ENCODE data around the gene IKZF2. TPM values are rescaled to one million over a fixed set of nuclear protein-coding genes. Genes with fewer than 3 reads are reported as not detected.

Gene IKZF2
- total and polyA plus RNA-seq, 10 of the 15 experiments (the other 5 are each of a cell fraction or from before 2014, with no cell fraction given) = 15.2 to 266 (median 87.2) TPM

DNA sequence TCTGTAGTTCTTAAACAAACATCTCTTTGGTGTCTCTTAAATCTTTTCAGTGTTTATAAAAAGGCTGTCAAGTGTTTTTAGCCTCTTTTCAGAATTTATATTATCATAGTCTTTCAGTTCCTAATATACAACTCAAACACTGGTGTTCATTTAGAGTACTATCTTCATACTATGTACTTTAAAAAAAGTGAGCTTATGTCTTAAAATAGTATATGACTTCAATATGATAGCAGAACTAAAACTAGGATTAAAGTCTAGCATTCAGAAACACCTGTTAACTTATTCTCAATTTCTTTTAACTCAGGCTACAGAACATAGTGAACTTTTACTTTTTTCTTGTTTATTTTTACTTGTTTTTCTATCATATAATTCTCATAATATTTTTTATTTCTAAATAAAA lies 14.7 kb upstream of the IKZF2 start (continued):
- TF ChIP-seq SPI1 (IDR thresholded peaks at IDR 0.05; ENCODE audit: borderline replicate concordance, insufficient read depth, low read depth, low read length) (0 out of 2 replicates have a peak, but pooled peaks have one; percentile 17), ETV6 (conservative IDR thresholded peaks at IDR 0.05 in 1 of 2, IDR thresholded peaks at IDR 0.05 in 1 of 2; ENCODE audit: borderline replicate concordance in 1 of 2, low read depth in 1 of 2) (no peak), MTA3 (IDR thresholded peaks at IDR 0.05; ENCODE audit: borderline replicate concordance, low read length) (no peak), PAX8 (IDR thresholded peaks at IDR 0.05) (no peak), SMAD1 (IDR thresholded peaks at IDR 0.05; ENCODE audit: low read depth, partially characterized antibody) (no peak), CBFB (IDR thresholded peaks at IDR 0.05; ENCODE audit: low read depth) (no peak), BACH1 (IDR thresholded peaks at IDR 0.05; ENCODE audit: borderline replicate concordance) (no peak), MEF2A (IDR thresholded peaks at IDR 0.05; ENCODE audit: insufficient read depth, low read depth, low read length) (peak; percentile 97), CREB1 (IDR thresholded peaks at IDR 0.05; ENCODE audit: low read depth) (peak; percentile 30; the same call in 1 of the 2 replicates), GATAD2B (conservative IDR thresholded peaks at IDR 0.05; ENCODE audit: low read depth) (no peak), SMAD5 (IDR thresholded peaks at IDR 0.05; ENCODE audit: low read depth) (no peak), YY1 (IDR thresholded peaks at IDR 0.05; ENCODE audit: low read depth, low read length) (no peak)
- TF ChIP-seq, protein P1, sequence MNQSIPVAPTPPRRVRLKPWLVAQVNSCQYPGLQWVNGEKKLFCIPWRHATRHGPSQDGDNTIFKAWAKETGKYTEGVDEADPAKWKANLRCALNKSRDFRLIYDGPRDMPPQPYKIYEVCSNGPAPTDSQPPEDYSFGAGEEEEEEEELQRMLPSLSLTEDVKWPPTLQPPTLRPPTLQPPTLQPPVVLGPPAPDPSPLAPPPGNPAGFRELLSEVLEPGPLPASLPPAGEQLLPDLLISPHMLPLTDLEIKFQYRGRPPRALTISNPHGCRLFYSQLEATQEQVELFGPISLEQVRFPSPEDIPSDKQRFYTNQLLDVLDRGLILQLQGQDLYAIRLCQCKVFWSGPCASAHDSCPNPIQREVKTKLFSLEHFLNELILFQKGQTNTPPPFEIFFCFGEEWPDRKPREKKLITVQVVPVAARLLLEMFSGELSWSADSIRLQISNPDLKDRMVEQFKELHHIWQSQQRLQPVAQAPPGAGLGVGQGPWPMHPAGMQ (IDR thresholded peaks at IDR 0.05; ENCODE audit: borderline replicate concordance) = no peak
- TF ChIP-seq, protein P2, sequence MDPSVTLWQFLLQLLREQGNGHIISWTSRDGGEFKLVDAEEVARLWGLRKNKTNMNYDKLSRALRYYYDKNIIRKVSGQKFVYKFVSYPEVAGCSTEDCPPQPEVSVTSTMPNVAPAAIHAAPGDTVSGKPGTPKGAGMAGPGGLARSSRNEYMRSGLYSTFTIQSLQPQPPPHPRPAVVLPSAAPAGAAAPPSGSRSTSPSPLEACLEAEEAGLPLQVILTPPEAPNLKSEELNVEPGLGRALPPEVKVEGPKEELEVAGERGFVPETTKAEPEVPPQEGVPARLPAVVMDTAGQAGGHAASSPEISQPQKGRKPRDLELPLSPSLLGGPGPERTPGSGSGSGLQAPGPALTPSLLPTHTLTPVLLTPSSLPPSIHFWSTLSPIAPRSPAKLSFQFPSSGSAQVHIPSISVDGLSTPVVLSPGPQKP (IDR thresholded peaks at IDR 0.05; ENCODE audit: low read depth, low read length) = no peak
- TF ChIP-seq, protein P3, sequence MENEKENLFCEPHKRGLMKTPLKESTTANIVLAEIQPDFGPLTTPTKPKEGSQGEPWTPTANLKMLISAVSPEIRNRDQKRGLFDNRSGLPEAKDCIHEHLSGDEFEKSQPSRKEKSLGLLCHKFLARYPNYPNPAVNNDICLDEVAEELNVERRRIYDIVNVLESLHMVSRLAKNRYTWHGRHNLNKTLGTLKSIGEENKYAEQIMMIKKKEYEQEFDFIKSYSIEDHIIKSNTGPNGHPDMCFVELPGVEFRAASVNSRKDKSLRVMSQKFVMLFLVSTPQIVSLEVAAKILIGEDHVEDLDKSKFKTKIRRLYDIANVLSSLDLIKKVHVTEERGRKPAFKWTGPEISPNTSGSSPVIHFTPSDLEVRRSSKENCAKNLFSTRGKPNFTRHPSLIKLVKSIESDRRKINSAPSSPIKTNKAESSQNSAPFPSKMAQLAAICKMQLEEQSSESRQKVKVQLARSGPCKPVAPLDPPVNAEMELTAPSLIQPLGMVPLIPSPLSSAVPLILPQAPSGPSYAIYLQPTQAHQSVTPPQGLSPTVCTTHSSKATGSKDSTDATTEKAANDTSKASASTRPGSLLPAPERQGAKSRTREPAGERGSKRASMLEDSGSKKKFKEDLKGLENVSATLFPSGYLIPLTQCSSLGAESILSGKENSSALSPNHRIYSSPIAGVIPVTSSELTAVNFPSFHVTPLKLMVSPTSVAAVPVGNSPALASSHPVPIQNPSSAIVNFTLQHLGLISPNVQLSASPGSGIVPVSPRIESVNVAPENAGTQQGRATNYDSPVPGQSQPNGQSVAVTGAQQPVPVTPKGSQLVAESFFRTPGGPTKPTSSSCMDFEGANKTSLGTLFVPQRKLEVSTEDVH (IDR thresholded peaks at IDR 0.05; ENCODE audit: low read depth, partially characterized antibody) = no peak
- TF ChIP-seq, protein P4, sequence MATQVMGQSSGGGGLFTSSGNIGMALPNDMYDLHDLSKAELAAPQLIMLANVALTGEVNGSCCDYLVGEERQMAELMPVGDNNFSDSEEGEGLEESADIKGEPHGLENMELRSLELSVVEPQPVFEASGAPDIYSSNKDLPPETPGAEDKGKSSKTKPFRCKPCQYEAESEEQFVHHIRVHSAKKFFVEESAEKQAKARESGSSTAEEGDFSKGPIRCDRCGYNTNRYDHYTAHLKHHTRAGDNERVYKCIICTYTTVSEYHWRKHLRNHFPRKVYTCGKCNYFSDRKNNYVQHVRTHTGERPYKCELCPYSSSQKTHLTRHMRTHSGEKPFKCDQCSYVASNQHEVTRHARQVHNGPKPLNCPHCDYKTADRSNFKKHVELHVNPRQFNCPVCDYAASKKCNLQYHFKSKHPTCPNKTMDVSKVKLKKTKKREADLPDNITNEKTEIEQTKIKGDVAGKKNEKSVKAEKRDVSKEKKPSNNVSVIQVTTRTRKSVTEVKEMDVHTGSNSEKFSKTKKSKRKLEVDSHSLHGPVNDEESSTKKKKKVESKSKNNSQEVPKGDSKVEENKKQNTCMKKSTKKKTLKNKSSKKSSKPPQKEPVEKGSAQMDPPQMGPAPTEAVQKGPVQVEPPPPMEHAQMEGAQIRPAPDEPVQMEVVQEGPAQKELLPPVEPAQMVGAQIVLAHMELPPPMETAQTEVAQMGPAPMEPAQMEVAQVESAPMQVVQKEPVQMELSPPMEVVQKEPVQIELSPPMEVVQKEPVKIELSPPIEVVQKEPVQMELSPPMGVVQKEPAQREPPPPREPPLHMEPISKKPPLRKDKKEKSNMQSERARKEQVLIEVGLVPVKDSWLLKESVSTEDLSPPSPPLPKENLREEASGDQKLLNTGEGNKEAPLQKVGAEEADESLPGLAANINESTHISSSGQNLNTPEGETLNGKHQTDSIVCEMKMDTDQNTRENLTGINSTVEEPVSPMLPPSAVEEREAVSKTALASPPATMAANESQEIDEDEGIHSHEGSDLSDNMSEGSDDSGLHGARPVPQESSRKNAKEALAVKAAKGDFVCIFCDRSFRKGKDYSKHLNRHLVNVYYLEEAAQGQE (IDR thresholded peaks at IDR 0.05; ENCODE audit: low read depth, low read length) = no peak
- TF ChIP-seq, protein P5, sequence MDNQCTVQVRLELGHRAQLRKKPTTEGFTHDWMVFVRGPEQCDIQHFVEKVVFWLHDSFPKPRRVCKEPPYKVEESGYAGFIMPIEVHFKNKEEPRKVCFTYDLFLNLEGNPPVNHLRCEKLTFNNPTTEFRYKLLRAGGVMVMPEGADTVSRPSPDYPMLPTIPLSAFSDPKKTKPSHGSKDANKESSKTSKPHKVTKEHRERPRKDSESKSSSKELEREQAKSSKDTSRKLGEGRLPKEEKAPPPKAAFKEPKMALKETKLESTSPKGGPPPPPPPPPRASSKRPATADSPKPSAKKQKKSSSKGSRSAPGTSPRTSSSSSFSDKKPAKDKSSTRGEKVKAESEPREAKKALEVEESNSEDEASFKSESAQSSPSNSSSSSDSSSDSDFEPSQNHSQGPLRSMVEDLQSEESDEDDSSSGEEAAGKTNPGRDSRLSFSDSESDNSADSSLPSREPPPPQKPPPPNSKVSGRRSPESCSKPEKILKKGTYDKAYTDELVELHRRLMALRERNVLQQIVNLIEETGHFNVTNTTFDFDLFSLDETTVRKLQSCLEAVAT (IDR thresholded peaks at IDR 0.05) = no peak
- TF ChIP-seq, protein P6, sequence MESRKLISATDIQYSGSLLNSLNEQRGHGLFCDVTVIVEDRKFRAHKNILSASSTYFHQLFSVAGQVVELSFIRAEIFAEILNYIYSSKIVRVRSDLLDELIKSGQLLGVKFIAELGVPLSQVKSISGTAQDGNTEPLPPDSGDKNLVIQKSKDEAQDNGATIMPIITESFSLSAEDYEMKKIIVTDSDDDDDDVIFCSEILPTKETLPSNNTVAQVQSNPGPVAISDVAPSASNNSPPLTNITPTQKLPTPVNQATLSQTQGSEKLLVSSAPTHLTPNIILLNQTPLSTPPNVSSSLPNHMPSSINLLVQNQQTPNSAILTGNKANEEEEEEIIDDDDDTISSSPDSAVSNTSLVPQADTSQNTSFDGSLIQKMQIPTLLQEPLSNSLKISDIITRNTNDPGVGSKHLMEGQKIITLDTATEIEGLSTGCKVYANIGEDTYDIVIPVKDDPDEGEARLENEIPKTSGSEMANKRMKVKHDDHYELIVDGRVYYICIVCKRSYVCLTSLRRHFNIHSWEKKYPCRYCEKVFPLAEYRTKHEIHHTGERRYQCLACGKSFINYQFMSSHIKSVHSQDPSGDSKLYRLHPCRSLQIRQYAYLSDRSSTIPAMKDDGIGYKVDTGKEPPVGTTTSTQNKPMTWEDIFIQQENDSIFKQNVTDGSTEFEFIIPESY (IDR thresholded peaks at IDR 0.05) = no peak

Data from GM12878 (cell line).